GM12878 (cell line): ENCODE measurements around the gene TDRD7. TPM values are rescaled to one million over a fixed set of nuclear protein-coding genes. Genes with fewer than 3 reads are reported as not detected.

Experiments used
- ATAC-seq: fragments of 200-7000 bp; cut with Tn5 transposase; 3 replicates; pipeline ENCODE4 v1.9.1; 2020; ENCODE audit warnings: mild to moderate bottlenecking, moderate library complexity
- BruUV-seq: library from RNA; stranded (reverse); fragments of 400-500 nt; replicated peaks from 2 replicates; lab custom pipeline; 2021; lab: Mats Ljungman, UMichigan
- CTCF ChIA-PET: fragments of 300-600 bp; sonication (Branson Sonifier 250); formaldehyde crosslinking; extraction: SDS; loops from one replicate; lab custom pipeline; 2021; ENCODE audit warnings: inconsistent platforms; lab: Yijun Ruan, JAX
- POLR2A ChIA-PET: fragments of 350-600 bp; formaldehyde crosslinking; extraction: SDS; loops from one replicate; lab custom pipeline; 2021; ENCODE audit warnings: inconsistent platforms; lab: Charles Lee
- RAD21 ChIA-PET: fragments of 300-600 bp; sonication (Branson Sonifier 250); formaldehyde crosslinking; loops from one replicate; lab custom pipeline; 2023; ENCODE audit warnings: antibody characterized with exemption; ENCODE audit not compliant: unreplicated experiment; lab: Charles Lee
- SMC1A ChIA-PET: fragments of 300-600 bp; sonication (Branson Sonifier 250); formaldehyde crosslinking; loops from one replicate; lab custom pipeline; 2023; ENCODE audit not compliant: unreplicated experiment, uncharacterized antibody; lab: Charles Lee
- DNase-seq: peaks from one replicate; pipeline ENCODE4 v3.0.0-alpha.2; 2011; ENCODE audit warnings: low read depth, low spot score
- FAIRE-seq: peaks from 3 replicates; lab custom pipeline; 2011; peaks lifted over from hg19 to GRCh38; lab: Jason Lieb, UNC
- H2AFZ ChIP-seq: 2 replicates; pipeline ENCODE4 v1.6.0; 2011; ENCODE audit warnings: low read depth, low read length, control low read depth; ENCODE audit not compliant: control insufficient read depth
- H3K27ac ChIP-seq: 2 replicates; pipeline ENCODE4 v1.5.1; 2011; ENCODE audit warnings: control low read depth; ENCODE audit not compliant: control insufficient read depth, insufficient read depth
- H3K27me3 ChIP-seq, 2 experiments: replicated peaks in 1 of 2; 2 replicates each; pipeline versions ENCODE4 v1.6.0 to v1.6.1; 2011; ENCODE audit warnings: low read length in 1 of 2; ENCODE audit not compliant: control insufficient read depth in 2 of 2, insufficient read depth in 2 of 2
- H3K36me3 ChIP-seq, 2 experiments: 2 replicates each; pipeline ENCODE4 v1.5.1; 2011; ENCODE audit warnings: low read length in 1 of 2; ENCODE audit not compliant: control insufficient read depth in 2 of 2, insufficient read depth in 2 of 2
- H3K4me1 ChIP-seq: 2 replicates; pipeline ENCODE4 v1.6.1; 2011; ENCODE audit warnings: mild to moderate bottlenecking, low read length, moderate library complexity, mixed read lengths; ENCODE audit not compliant: control insufficient read depth, insufficient read depth
- H3K4me2 ChIP-seq: 2 replicates; pipeline ENCODE4 v1.6.0; 2011; ENCODE audit warnings: control low read depth; ENCODE audit not compliant: control insufficient read depth, insufficient read depth
- H3K4me3 ChIP-seq: fragments of 200-600 bp; sonication (generic); 2 replicates; pipeline ENCODE4 v1.5.1; 2016
- H3K79me2 ChIP-seq: 2 replicates; pipeline ENCODE4 v1.6.0; 2011; ENCODE audit warnings: low read length; ENCODE audit not compliant: control insufficient read depth, insufficient read depth
- H3K9ac ChIP-seq: 2 replicates; pipeline ENCODE4 v1.8.0; 2011; ENCODE audit warnings: low read length, control low read depth, mixed read lengths; ENCODE audit not compliant: control insufficient read depth, insufficient read depth
- H3K9me3 ChIP-seq: replicated peaks from 3 replicates; pipeline ENCODE4 v1.5.1; 2011; ENCODE audit warnings: mild to moderate bottlenecking, low read length; ENCODE audit not compliant: control insufficient read depth, insufficient read depth
- H4K20me1 ChIP-seq: 2 replicates; pipeline ENCODE4 v1.6.0; 2011; ENCODE audit not compliant: control insufficient read depth, insufficient read depth
- BCL11A ChIP-seq: IDR thresholded peaks from 2 replicates; pipeline ENCODE4 v1.6.1; 2011; ENCODE audit warnings: low read depth, low read length
- BHLHE40 ChIP-seq, 2 experiments: fragments of 450-650 bp in 1 of 2; IDR thresholded peaks; 2 replicates each; pipeline ENCODE4 v1.6.1; 2011 to 2017; ENCODE audit warnings: low read depth in 2 of 2, borderline replicate concordance in 1 of 2, improper control_type of control experiment in 1 of 2, low read length in 1 of 2, mild to moderate bottlenecking in 1 of 2
- CBFB ChIP-seq: IDR thresholded peaks from 2 replicates; pipeline ENCODE4 v1.6.1; 2016; ENCODE audit warnings: antibody characterized with exemption, low read depth
- POLR2AphosphoS2 ChIP-seq: IDR thresholded peaks from 2 replicates; pipeline ENCODE4 v1.6.1; 2011; ENCODE audit warnings: low read depth, mild to moderate bottlenecking, low read length, improper control_type of control experiment, moderate library complexity
- RELA ChIP-seq: fragments of 450-650 bp; IDR thresholded peaks from 2 replicates; pipeline ENCODE4 v1.8.0; 2014; ENCODE audit warnings: borderline replicate concordance; ENCODE audit not compliant: partially characterized antibody
- REST ChIP-seq: IDR thresholded peaks from 2 replicates; pipeline ENCODE4 v1.6.1; 2012; ENCODE audit warnings: mild to moderate bottlenecking, low read depth, low read length
- SREBF1 ChIP-seq: IDR thresholded peaks from 2 replicates; pipeline ENCODE4 v1.6.1; 2012; ENCODE audit warnings: mild to moderate bottlenecking, low read length
- SRF ChIP-seq, 2 experiments: IDR thresholded peaks; 2 replicates each; pipeline ENCODE4 v1.6.1; 2011; ENCODE audit warnings: low read depth in 2 of 2, low read length in 2 of 2, mild to moderate bottlenecking in 1 of 2, moderate library complexity in 1 of 2
- TCF3 ChIP-seq: IDR thresholded peaks from 2 replicates; pipeline ENCODE4 v1.6.1; 2012; ENCODE audit warnings: low read depth, mild to moderate bottlenecking, low read length, borderline replicate concordance; ENCODE audit not compliant: insufficient read depth
- WGBS: methylation state at CpG from one replicate; pipeline ENCODE4 v1.1.6; 2016; ENCODE audit warnings: low lambda C conversion rate; ENCODE audit not compliant: insufficient replicate concordance, insufficient coverage; ENCODE audit errors: missing lambda C conversion rate; 5-methylcytosine and 5-hydroxymethylcytosine counted together
- in situ Hi-C: fragments of 300-500 bp; cut with MboI; formaldehyde crosslinking; loops from 9 replicates; pipeline ENCODE4 v1.14.3; 2018; ENCODE audit warnings: mixed read lengths
- intact Hi-C: fragments of 100-400 bp; cut with micrococcal nuclease; formaldehyde crosslinking; loops from one replicate; pipeline ENCODE4 v1.14.2; 2022; ENCODE audit not compliant: unreplicated experiment
- polyA plus RNA-seq, 11 experiments: library from polyadenylated mRNA; depleted of rRNA in 4 of 11; unstranded in 6 of 11; stranded (reverse) in 5 of 11; fragments of >200 nt; fragmentation: Nextera tagmentation in 4 of 11; fragmentation: Illumina TruSeq in 1 of 11; extraction: Ambion mirVana in 4 of 11; extraction: Trizol in 1 of 11; gene quantifications; 1 replicate in 1 of 11; 2 replicates in 10 of 11; pipeline versions ENCODE4 v1.2.1 to v1.2.3, GENCODE V29; 2011 to 2016; ENCODE audit warnings: inconsistent platforms in 2 of 11, missing spikeins in 2 of 11, low read depth in 1 of 11
- total RNA-seq, 4 experiments: library from RNA; depleted of rRNA in 3 of 4; stranded (reverse); fragments of >200 nt in 3 of 4; fragmentation: Illumina TruSeq in 1 of 4; extraction: Trizol in 1 of 4; gene quantifications; 2 replicates each; pipeline versions ENCODE4 v1.2.1 to v1.2.3, GENCODE V29; 2013 to 2021
- TF ChIP-seq, protein P1 (sequence below), 3 experiments: IDR thresholded peaks in 2 of 3; conservative IDR thresholded peaks in 1 of 3; 2 replicates each; pipeline ENCODE4 v1.5.1; 2011; ENCODE audit warnings: low read depth in 3 of 3, low read length in 3 of 3, mild to moderate bottlenecking in 3 of 3, control low read depth in 2 of 3, moderate library complexity in 2 of 3, inconsistent platforms in 1 of 3, mixed read lengths in 1 of 3; ENCODE audit not compliant: control insufficient read depth in 2 of 3, insufficient read depth in 1 of 3; ENCODE audit errors: extremely low read depth in 1 of 3
- TF ChIP-seq, protein P2 (sequence below): fragments of 450-650 bp; formaldehyde crosslinking; IDR thresholded peaks from 2 replicates; pipeline ENCODE4 v1.5.0; 2022; ENCODE audit warnings: mild to moderate bottlenecking, missing genetic modification characterization

Gene TDRD7
- total and polyA plus RNA-seq, 10 of the 15 experiments (the other 5 are each of a cell fraction or from before 2014, with no cell fraction given): 5.7 to 26.4 (median 16.2) TPM

- POLR2A ChIA-PET: interaction anchor here (0.8 to 1.9 kb wide), 2 partner anchors 21 to 28 kb away, joined by 3 to 5 read pairs; no protein-coding TSS in a partner anchor
- FAIRE-seq (no peak), ATAC-seq (no peak), DNase-seq (no peak)
- Histone ChIP-seq H3K4me3 (no peak overlapping the region), H3K79me2 (no peaks in the 10 kb centered on the region), H2AFZ (no peak overlapping the region), H3K9ac (no peak overlapping the region), H3K4me2 (no peak overlapping the region), H4K20me1 (no peaks in the 10 kb centered on the region), H3K27me3 (no peaks in the 10 kb centered on the region), H3K4me1 (peaks cover 43% of the 10 kb centered on the region), H3K36me3 (no peaks in the 10 kb centered on the region), H3K27ac (no peak overlapping the region), H3K9me3 (no peaks in the 10 kb centered on the region)
- no TSS peak for BruUV-seq
- intact Hi-C loops (no loop called here), in situ Hi-C loops (no loop called here)
- SMC1A ChIA-PET: interaction anchor here (0.7 to 5.9 kb wide), 13 partner anchors 10 to 230 kb away, joined by 3 to 66 read pairs (median 6); no protein-coding TSS in a partner anchor
- CTCF ChIA-PET: interaction anchor here (0.7 to 7.1 kb wide), 20 partner anchors 10 to 529 kb away, joined by 3 to 157 read pairs (median 5); partner anchors contain the start of genes TDRD7 and TMOD1
- RAD21 ChIA-PET: interaction anchor here (0.9 to 4.9 kb wide), 16 partner anchors 11 to 532 kb away, joined by 3 to 26 read pairs (median 10); partner anchors contain the start of genes TMOD1 and ZNF782
- WGBS: 0% methylated on average over 1 of the region's 1 CpG
- TF ChIP-seq, protein P1, sequence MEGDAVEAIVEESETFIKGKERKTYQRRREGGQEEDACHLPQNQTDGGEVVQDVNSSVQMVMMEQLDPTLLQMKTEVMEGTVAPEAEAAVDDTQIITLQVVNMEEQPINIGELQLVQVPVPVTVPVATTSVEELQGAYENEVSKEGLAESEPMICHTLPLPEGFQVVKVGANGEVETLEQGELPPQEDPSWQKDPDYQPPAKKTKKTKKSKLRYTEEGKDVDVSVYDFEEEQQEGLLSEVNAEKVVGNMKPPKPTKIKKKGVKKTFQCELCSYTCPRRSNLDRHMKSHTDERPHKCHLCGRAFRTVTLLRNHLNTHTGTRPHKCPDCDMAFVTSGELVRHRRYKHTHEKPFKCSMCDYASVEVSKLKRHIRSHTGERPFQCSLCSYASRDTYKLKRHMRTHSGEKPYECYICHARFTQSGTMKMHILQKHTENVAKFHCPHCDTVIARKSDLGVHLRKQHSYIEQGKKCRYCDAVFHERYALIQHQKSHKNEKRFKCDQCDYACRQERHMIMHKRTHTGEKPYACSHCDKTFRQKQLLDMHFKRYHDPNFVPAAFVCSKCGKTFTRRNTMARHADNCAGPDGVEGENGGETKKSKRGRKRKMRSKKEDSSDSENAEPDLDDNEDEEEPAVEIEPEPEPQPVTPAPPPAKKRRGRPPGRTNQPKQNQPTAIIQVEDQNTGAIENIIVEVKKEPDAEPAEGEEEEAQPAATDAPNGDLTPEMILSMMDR (IDR thresholded peaks at IDR 0.05 in 2 of 3, conservative IDR thresholded peaks at IDR 0.05 in 1 of 3; ENCODE audit: control insufficient read depth in 2 of 3, extremely low read depth in 1 of 3, insufficient read depth in 1 of 3, low read depth in 3 of 3, low read length in 3 of 3): no peak
- TF ChIP-seq TCF3 (no peak), SRF (IDR thresholded peaks at IDR 0.05; ENCODE audit: low read depth in 2 of 2, low read length in 2 of 2) (no peak), BCL11A (no peak), SREBF1 (no peak), CBFB (no peak), POLR2AphosphoS2 (no peak), BHLHE40 (IDR thresholded peaks at IDR 0.05; ENCODE audit: borderline replicate concordance in 1 of 2, low read depth in 2 of 2, low read length in 1 of 2) (no peak), REST (no peak), RELA (no peak)
- TF ChIP-seq, protein P2, sequence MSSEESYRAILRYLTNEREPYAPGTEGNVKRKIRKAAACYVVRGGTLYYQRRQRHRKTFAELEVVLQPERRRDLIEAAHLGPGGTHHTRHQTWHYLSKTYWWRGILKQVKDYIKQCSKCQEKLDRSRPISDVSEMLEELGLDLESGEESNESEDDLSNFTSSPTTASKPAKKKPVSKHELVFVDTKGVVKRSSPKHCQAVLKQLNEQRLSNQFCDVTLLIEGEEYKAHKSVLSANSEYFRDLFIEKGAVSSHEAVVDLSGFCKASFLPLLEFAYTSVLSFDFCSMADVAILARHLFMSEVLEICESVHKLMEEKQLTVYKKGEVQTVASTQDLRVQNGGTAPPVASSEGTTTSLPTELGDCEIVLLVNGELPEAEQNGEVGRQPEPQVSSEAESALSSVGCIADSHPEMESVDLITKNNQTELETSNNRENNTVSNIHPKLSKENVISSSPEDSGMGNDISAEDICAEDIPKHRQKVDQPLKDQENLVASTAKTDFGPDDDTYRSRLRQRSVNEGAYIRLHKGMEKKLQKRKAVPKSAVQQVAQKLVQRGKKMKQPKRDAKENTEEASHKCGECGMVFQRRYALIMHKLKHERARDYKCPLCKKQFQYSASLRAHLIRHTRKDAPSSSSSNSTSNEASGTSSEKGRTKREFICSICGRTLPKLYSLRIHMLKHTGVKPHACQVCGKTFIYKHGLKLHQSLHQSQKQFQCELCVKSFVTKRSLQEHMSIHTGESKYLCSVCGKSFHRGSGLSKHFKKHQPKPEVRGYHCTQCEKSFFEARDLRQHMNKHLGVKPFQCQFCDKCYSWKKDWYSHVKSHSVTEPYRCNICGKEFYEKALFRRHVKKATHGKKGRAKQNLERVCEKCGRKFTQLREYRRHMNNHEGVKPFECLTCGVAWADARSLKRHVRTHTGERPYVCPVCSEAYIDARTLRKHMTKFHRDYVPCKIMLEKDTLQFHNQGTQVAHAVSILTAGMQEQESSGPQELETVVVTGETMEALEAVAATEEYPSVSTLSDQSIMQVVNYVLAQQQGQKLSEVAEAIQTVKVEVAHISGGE (CRISPR knock-in tag): no peak
Measured at GRCh38 chr9:97386265-97386633, 25.6 kb upstream of the TDRD7 start.
